Loucy (cell line): ENCODE results near the gene KYNU.

ENCODE experiments used
- CTCF ChIP-seq: fragments of 200-600 bp; sonication (generic); conservative IDR thresholded peaks from 2 replicates; pipeline ENCODE4 v1.5.1; 2014; ENCODE audit warnings: mild to moderate bottlenecking, antibody characterized with exemption, low read length
- EZH2phosphoT487 ChIP-seq: fragments of 200-600 bp; IDR thresholded peaks from 2 replicates; pipeline ENCODE4 v1.6.1; 2018; ENCODE audit warnings: antibody characterized with exemption, mild to moderate bottlenecking, moderate library complexity, borderline replicate concordance

- peak; percentile 42 for TF ChIP-seq CTCF
- no peak for TF ChIP-seq EZH2phosphoT487
Measured at GRCh38 chr2:143078104-143078503, 200.6 kb downstream of the KYNU start.
